Psoas muscle (tissue), 8 donors: ENCODE measurements around the gene GAA. TPM values are rescaled to one million over a fixed set of nuclear protein-coding genes. Genes with fewer than 3 reads are reported as not detected.

ENCODE experiments used
- ATAC-seq, 4 donors: fragments of 200-7000 bp; cut with Tn5 transposase; one replicate each; pipeline ENCODE4 v1.9.1; 2020; ENCODE audit warnings: moderate library complexity in 3 of 4, mild to moderate bottlenecking in 2 of 4
- DNase-seq, 2 donors: peaks; one replicate each; pipeline ENCODE4 v3.0.0-alpha.2; 2020
- H3K27ac ChIP-seq: fragments of 200-600 bp; one replicate; pipeline ENCODE4 v1.8.0; 2022
- H3K27me3 ChIP-seq, 3 donors: fragments of 200-600 bp in 1 of 3; one replicate each; pipeline versions ENCODE4 v1.6.1 to v1.8.0; 2013 to 2022; ENCODE audit warnings: low read length in 2 of 3, mild to moderate bottlenecking in 2 of 3, moderate library complexity in 1 of 3; ENCODE audit not compliant: insufficient read depth in 3 of 3
- H3K36me3 ChIP-seq, 2 donors: fragments of 200-600 bp in 1 of 2; one replicate each; pipeline versions ENCODE4 v1.6.1 to v1.8.0; 2013 to 2022; ENCODE audit warnings: low read depth in 1 of 2, mild to moderate bottlenecking in 1 of 2, moderate library complexity in 1 of 2; ENCODE audit not compliant: insufficient read depth in 1 of 2
- H3K4me1 ChIP-seq: fragments of 200-600 bp; one replicate; pipeline ENCODE4 v1.8.0; 2022
- H3K4me3 ChIP-seq: fragments of 200-600 bp; one replicate; pipeline ENCODE4 v1.8.0; 2022; ENCODE audit warnings: mild to moderate bottlenecking
- H3K9me3 ChIP-seq: fragments of 200-600 bp; one replicate; pipeline ENCODE4 v1.8.0; 2022
- CTCF ChIP-seq: fragments of 200-600 bp; IDR thresholded peaks from one replicate; pipeline ENCODE4 v1.8.0; 2022; ENCODE audit warnings: antibody characterized with exemption
- WGBS, 3 donors: extraction: QIAGEN DNeasy Blood & Tissue Kit; methylation state at CpG; one replicate each; pipeline versions ENCODE4 v1.1.6 to v1.1.7; 2013; 5-methylcytosine and 5-hydroxymethylcytosine counted together
- intact Hi-C, 2 donors: fragments of 100-400 bp; cut with DNase I; formaldehyde crosslinking; loops; one replicate each; pipeline versions ENCODE4 v1.11.0 to v1.14.2; 2022
- polyA plus RNA-seq, 3 donors: library from polyadenylated mRNA; stranded (reverse); fragments of 200-250 nt; gene quantifications; one replicate each; pipeline ENCODE4 v1.2.3, GENCODE V29; 2013
- total RNA-seq, 4 donors: library from RNA; stranded (reverse); fragmentation: NEBNext Ultra II Directional in 2 of 4; extraction: Animal tissue kit (Norgen Biotek cat#: 25700) in 2 of 4; gene quantifications; one replicate each; pipeline versions ENCODE4 v1.2.1 to v1.2.4, GENCODE V29; 2021 to 2023
- donor health status: healthy with polysubstance abuse.
- donor health status: DM: no; HTN: no; CAD: no; lungs with moderate emphysema.
- donor health status: Bipolar disorder and iron deficiency.
- donor health status: healthy.
- donor health status: DM: yes; HTN: yes; CAD: no.
- donor health status: DM: no; HTN: no; CAD: no.
- donor health status: DM: no; HTN: no; CAD: no.
- donor health status: DM: yes; HTN: yes; CAD: no.

The GAA gene
- total and polyA plus RNA-seq, 7 donors, result 19.6 to 42.4 (median 27.3) TPM

- no peak overlapping the region for H3K27ac ChIP-seq
- ATAC-seq (no peak), DNase-seq (peak in 1 of 2 donors; percentile 14)
- no peak for TF ChIP-seq CTCF
- 89 to 91% (median 90%) methylated on average over 14 of the region's 14 CpGs for WGBS, 3 donors
- H3K4me3 ChIP-seq, result no peak overlapping the region
- no peaks in the 10 kb centered on the region for H3K4me1 ChIP-seq
- no peaks in the 10 kb centered on the region for H3K36me3 ChIP-seq
- peaks cover 0 to 5% (median 0%) of the 10 kb centered on the region in 3 donors for H3K27me3 ChIP-seq
- intact Hi-C loops, result loop anchor here in 1 of 2 donors (5.0 kb wide), 1 partner anchor 74 kb away; no protein-coding TSS in a partner anchor
- H3K9me3 ChIP-seq, result no peaks in the 10 kb centered on the region
Observed at GRCh38 chr17:80081596-80081995, 19.8 kb upstream of the GAA start.

DNA sequence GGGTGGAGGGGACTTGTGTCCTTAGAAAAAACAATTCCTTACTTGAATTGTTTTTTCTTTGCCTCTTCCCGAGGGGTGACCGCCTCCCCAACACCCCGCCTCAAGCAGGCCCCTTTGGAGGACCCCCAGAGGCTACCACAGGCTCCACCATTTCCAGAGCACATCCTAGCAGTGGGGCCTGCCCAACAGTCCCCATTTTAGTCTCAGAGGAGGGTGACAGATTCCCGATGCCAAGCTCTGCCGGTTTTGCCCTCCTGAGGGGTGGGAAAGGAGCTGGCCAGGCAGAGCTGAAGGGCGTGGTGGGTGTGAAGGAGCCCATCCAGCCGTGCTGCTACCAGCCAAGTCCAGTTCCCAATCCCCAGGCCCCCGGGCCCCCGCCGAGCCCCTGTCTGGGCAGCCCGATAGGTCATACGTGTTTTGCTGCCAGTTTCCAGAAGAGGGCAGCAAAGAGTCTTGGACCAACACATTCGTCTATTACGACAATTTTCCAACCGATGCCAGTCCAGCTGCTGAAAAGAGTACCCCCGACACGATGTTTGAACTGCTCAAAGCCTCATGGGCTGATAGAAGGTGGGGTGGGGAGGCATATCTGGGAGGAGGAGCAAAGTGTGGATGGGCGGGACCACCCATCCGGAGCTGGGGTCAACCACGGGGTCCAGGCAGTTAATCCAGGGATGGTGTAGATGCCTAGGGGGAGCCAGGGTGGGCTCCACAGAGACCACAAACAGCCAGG, 18.8 kb upstream of the GAA start:
- intact Hi-C loops, result loop anchor here in 1 of 2 donors (5.0 kb wide), 1 partner anchor 75 kb away; no protein-coding TSS in a partner anchor
- Histone ChIP-seq H3K36me3 (no peaks in the 10 kb centered on the region), H3K27me3 (peaks cover 0 to 3% (median 0%) of the 10 kb centered on the region in 3 donors), H3K9me3 (no peaks in the 10 kb centered on the region), H3K27ac (no peak overlapping the region), H3K4me3 (peak overlapping the region; percentile 40), H3K4me1 (no peaks in the 10 kb centered on the region)
- 22 to 24% (median 22%) methylated on average over 20 of the region's 20 CpGs for WGBS, 3 donors
- TF ChIP-seq CTCF, result peak; percentile 70
- DNase-seq, result peak; percentile 45 to 63
- peak; percentile 43 to 87 (median 69) for ATAC-seq

GRCh38 chr17:80083136-80083661, 18.2 kb upstream of the GAA start:
- intact Hi-C loops, result loop anchor here in 1 of 2 donors (5.0 kb wide), 1 partner anchor 76 kb away; no protein-coding TSS in a partner anchor
- H3K4me3 ChIP-seq, result no peak overlapping the region
- peak in 1 of 4 donors; percentile 27 for ATAC-seq
- no peak for TF ChIP-seq CTCF
- no peaks in the 10 kb centered on the region for H3K27me3 ChIP-seq
- 72 to 79% (median 78%) methylated on average over 13 of the region's 13 CpGs for WGBS, 3 donors
- no peaks in the 10 kb centered on the region for H3K4me1 ChIP-seq
- DNase-seq, result no peak
- H3K27ac ChIP-seq, result no peak overlapping the region
- no peaks in the 10 kb centered on the region for H3K9me3 ChIP-seq
- H3K36me3 ChIP-seq, result no peaks in the 10 kb centered on the region

- intact Hi-C loops, result loop anchor here in 1 of 2 donors (5.0 kb wide), 1 partner anchor 77 kb away; no protein-coding TSS in a partner anchor
- H3K9me3 ChIP-seq, result no peaks in the 10 kb centered on the region
- H3K4me1 ChIP-seq, result no peaks in the 10 kb centered on the region
- TF ChIP-seq CTCF, result no peak
- H3K4me3 ChIP-seq, result no peak overlapping the region
- H3K36me3 ChIP-seq, result no peaks in the 10 kb centered on the region
- no peak for DNase-seq
- H3K27me3 ChIP-seq, result no peaks in the 10 kb centered on the region
- no peak for ATAC-seq
- WGBS, 3 donors, result 86 to 92% (median 92%) methylated on average over 15 of the region's 15 CpGs
- no peak overlapping the region for H3K27ac ChIP-seq
Observed at GRCh38 chr17:80084773-80085172, 16.6 kb upstream of the GAA start.
